ENCODE data around the gene RHOG.

RHOG gene

DNA sequence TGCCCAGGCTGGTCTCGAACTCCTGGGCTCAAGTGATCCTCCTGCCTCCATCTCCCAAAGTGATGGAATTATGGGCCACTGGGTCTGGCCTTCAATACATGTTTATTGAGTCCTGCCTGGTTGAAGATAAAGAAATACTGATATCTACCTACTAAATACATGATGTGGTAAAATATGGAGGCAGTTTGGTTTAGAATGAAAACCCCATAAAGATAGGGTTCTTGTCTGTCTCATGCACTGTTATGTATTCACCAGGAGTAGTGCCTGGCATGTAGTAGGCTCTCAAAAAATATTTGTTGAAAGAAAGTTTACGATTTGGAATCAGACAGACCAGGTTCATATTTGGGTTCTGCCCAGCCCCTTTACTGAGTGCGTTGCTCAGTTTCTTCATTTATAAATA lies 35.9 kb upstream of the RHOG start:
- no peak overlapping the region for H3K4me3 ChIP-seq (ENCODE audit: low read length)
- H2BK5ac ChIP-seq (ENCODE audit: low read length): no peak overlapping the region
- no peak overlapping the region for H2AK5ac ChIP-seq (ENCODE audit: low read length)
- no peak for DNase-seq
- no peaks in the 10 kb centered on the region for H3K79me2 ChIP-seq (ENCODE audit: control insufficient read depth, insufficient read depth, low read length)
- no peaks in the 10 kb centered on the region for H3K27me3 ChIP-seq (ENCODE audit: insufficient read depth, low read length, poor library complexity)
- H3K4ac ChIP-seq (ENCODE audit: low read depth, low read length): no peak overlapping the region
- no peak overlapping the region for H4K8ac ChIP-seq (ENCODE audit: low read depth, low read length)
- H3K4me2 ChIP-seq (ENCODE audit: low read length): no peak overlapping the region
- no peak overlapping the region for H2BK15ac ChIP-seq (replicated peaks; ENCODE audit: low read depth)
- H3K79me1 ChIP-seq (ENCODE audit: low read length): peaks cover 3% of the 10 kb centered on the region
- H3K18ac ChIP-seq (ENCODE audit: low read length): no peak overlapping the region
- peaks cover 4% of the 10 kb centered on the region for H3K4me1 ChIP-seq (ENCODE audit: control insufficient read depth, low read depth, low read length)
- no peak overlapping the region for H2BK120ac ChIP-seq (ENCODE audit: low read depth, low read length)
- no CpG with 5 or more reads among the region's 3 CpGs for WGBS (ENCODE audit: extremely low coverage, insufficient coverage, low lambda C conversion rate)
- no peaks in the 10 kb centered on the region for H3K36me3 ChIP-seq (ENCODE audit: control insufficient read depth, insufficient read depth, low read length)
- H3K56ac ChIP-seq (ENCODE audit: low read length): no peak overlapping the region
- no peak overlapping the region for H3K9ac ChIP-seq (ENCODE audit: low read length)
- H4K5ac ChIP-seq (ENCODE audit: low read length): no peak overlapping the region
- no peak overlapping the region for H3K27ac ChIP-seq (ENCODE audit: low read depth, low read length)
- no peak overlapping the region for H3K23ac ChIP-seq (ENCODE audit: low read length)

DNA sequence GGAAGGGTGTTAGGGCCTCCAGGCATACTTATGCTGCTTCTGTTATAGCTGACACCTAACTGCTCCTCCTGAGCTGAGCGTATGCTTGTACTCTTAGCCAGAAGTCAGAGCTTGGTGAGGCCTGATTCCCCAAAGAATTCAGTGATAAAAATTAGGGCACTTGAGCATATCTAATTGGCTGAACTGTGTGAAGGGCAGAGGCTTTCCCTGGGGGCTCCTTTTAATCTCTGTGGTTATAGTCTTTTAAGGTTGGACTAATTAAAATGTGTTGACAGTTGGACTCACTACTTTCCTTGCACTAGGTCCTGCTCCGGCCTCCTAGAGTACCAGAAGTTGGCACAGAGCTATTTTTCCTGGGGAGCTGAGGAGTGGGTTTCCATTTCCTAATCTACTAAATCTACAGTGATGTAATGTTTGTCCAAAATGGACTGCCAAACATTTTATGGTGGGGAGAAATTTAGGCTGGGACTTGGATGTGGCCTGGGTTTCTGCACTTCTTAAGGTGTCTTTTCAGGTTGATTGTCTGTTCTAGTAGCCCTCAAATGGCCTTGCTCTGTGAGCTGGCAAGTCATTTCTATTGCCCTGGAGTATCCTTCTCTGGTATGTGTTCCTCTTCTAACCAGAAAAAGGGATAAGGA lies 33.1 kb upstream of the RHOG start:
- no peak overlapping the region for H3K18ac ChIP-seq (ENCODE audit: low read length)
- no peak overlapping the region for H3K23ac ChIP-seq (ENCODE audit: low read length)
- no peak overlapping the region for H2BK5ac ChIP-seq (ENCODE audit: low read length)
- no peak for DNase-seq
- H3K4ac ChIP-seq (ENCODE audit: low read depth, low read length): no peak overlapping the region
- H2BK15ac ChIP-seq (replicated peaks; ENCODE audit: low read depth): no peak overlapping the region
- no peaks in the 10 kb centered on the region for H3K27me3 ChIP-seq (ENCODE audit: insufficient read depth, low read length, poor library complexity)
- H2AK5ac ChIP-seq (ENCODE audit: low read length): no peak overlapping the region
- H3K36me3 ChIP-seq (ENCODE audit: control insufficient read depth, insufficient read depth, low read length): no peaks in the 10 kb centered on the region
- H4K5ac ChIP-seq (ENCODE audit: low read length): no peak overlapping the region
- peaks cover 3% of the 10 kb centered on the region for H3K79me1 ChIP-seq (ENCODE audit: low read length)
- WGBS (ENCODE audit: extremely low coverage, insufficient coverage, low lambda C conversion rate): no CpG with 5 or more reads among the region's 2 CpGs
- H3K56ac ChIP-seq (ENCODE audit: low read length): no peak overlapping the region
- no peak overlapping the region for H3K27ac ChIP-seq (ENCODE audit: low read depth, low read length)
- no peak overlapping the region for H4K8ac ChIP-seq (ENCODE audit: low read depth, low read length)
- no peak overlapping the region for H3K9ac ChIP-seq (ENCODE audit: low read length)
- no peaks in the 10 kb centered on the region for H3K79me2 ChIP-seq (ENCODE audit: control insufficient read depth, insufficient read depth, low read length)
- peaks cover 4% of the 10 kb centered on the region for H3K4me1 ChIP-seq (ENCODE audit: control insufficient read depth, low read depth, low read length)
- H3K4me3 ChIP-seq (ENCODE audit: low read length): no peak overlapping the region
- no peak overlapping the region for H2BK120ac ChIP-seq (ENCODE audit: low read depth, low read length)
- no peak overlapping the region for H3K4me2 ChIP-seq (ENCODE audit: low read length)

DNA sequence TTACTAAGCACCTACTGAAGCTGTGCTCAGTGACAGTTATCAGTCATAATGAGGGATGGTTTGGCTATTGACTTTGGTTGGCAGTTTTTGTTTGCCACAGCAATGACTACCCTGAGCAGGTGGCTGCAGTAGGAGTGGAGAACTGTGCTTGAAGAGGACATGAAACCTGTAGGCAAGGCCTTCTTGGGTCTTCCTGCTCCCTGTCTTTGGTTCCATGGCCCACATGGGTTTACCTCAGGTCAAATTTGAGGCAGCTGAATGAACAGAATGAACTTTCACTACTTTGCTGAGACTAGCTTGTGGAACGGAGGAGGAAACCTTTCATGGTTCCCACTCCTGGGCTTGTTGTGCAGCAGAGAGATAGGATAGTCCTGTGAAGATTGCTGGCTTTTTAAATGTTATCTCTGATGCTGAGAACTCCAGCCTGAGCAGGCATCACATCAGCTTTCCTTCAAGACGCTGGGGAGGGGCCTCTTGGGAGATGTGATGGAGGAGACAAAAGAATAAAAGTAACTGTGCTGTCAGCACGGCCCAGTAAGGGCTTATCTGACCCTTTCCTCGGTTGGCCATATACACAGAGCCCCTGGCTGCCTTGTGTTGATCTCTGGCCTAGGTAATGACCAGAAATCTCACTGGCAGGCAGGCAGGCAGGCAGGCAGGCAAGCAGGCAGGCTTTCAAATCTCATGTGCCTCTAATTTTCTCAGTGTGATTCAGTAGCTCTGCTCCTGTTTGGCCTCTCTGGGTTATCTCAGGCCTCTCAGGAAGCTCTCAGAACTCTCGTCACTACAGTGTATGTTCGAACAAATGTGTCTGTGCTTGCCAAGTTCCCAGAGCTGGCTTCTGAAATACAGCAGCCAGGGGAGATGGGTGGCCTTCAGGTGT lies 26.7 kb upstream of the RHOG start:
- no peak overlapping the region for H3K4me2 ChIP-seq (ENCODE audit: low read length)
- H3K18ac ChIP-seq (ENCODE audit: low read length): no peak overlapping the region
- no peak overlapping the region for H3K9ac ChIP-seq (ENCODE audit: low read length)
- no peak overlapping the region for H2AK5ac ChIP-seq (ENCODE audit: low read length)
- no peak overlapping the region for H4K8ac ChIP-seq (ENCODE audit: low read depth, low read length)
- H3K56ac ChIP-seq (ENCODE audit: low read length): peak overlapping the region; percentile 36
- H3K79me2 ChIP-seq (ENCODE audit: control insufficient read depth, insufficient read depth, low read length): no peaks in the 10 kb centered on the region
- H4K5ac ChIP-seq (ENCODE audit: low read length): no peak overlapping the region
- no peaks in the 10 kb centered on the region for H3K27me3 ChIP-seq (ENCODE audit: insufficient read depth, low read length, poor library complexity)
- H3K79me1 ChIP-seq (ENCODE audit: low read length): peaks cover 2% of the 10 kb centered on the region
- no peak overlapping the region for H3K23ac ChIP-seq (ENCODE audit: low read length)
- no peaks in the 10 kb centered on the region for H3K36me3 ChIP-seq (ENCODE audit: control insufficient read depth, insufficient read depth, low read length)
- H2BK5ac ChIP-seq (ENCODE audit: low read length): no peak overlapping the region
- WGBS (ENCODE audit: extremely low coverage, insufficient coverage, low lambda C conversion rate): no CpG with 5 or more reads among the region's 6 CpGs
- peaks cover 7% of the 10 kb centered on the region for H3K4me1 ChIP-seq (ENCODE audit: control insufficient read depth, low read depth, low read length)
- no peak overlapping the region for H3K4ac ChIP-seq (ENCODE audit: low read depth, low read length)
- H2BK15ac ChIP-seq (replicated peaks; ENCODE audit: low read depth): no peak overlapping the region
- H2BK120ac ChIP-seq (ENCODE audit: low read depth, low read length): no peak overlapping the region
- H3K27ac ChIP-seq (ENCODE audit: low read depth, low read length): no peak overlapping the region
- DNase-seq: peak; percentile 64
- no peak overlapping the region for H3K4me3 ChIP-seq (ENCODE audit: low read length)

DNA sequence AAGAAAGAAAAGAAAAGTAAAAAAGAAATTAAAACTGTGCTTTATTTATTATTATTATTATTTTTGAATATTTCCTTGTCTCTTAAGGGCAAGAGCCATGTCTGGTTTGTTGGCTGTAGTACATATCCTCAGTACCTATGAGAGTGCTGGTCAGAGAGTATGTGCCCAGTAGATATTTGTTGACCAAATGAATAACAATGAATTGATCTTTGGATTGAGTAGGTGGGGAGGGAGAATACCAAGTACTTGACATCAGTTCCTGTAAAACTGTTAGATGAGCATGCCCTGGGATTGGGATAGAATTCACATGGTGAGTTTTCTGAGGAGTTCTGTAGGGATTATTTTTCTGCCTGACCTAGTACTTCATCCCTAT lies 26.1 kb upstream of the RHOG start:
- Histone ChIP-seq H4K8ac (ENCODE audit: low read depth, low read length) (no peak overlapping the region), H3K4me2 (ENCODE audit: low read length) (no peak overlapping the region), H3K27me3 (ENCODE audit: insufficient read depth, low read length, poor library complexity) (no peaks in the 10 kb centered on the region), H3K56ac (ENCODE audit: low read length) (no peak overlapping the region), H3K79me2 (ENCODE audit: control insufficient read depth, insufficient read depth, low read length) (no peaks in the 10 kb centered on the region), H2BK120ac (ENCODE audit: low read depth, low read length) (no peak overlapping the region), H2BK15ac (replicated peaks; ENCODE audit: low read depth) (no peak overlapping the region), H2BK5ac (ENCODE audit: low read length) (no peak overlapping the region), H3K27ac (ENCODE audit: low read depth, low read length) (no peak overlapping the region), H3K4me1 (ENCODE audit: control insufficient read depth, low read depth, low read length) (peaks cover 7% of the 10 kb centered on the region), H3K9ac (ENCODE audit: low read length) (no peak overlapping the region), H3K18ac (ENCODE audit: low read length) (no peak overlapping the region), H3K4me3 (ENCODE audit: low read length) (no peak overlapping the region), H2AK5ac (ENCODE audit: low read length) (no peak overlapping the region), H3K36me3 (ENCODE audit: control insufficient read depth, insufficient read depth, low read length) (no peaks in the 10 kb centered on the region), H3K79me1 (ENCODE audit: low read length) (peaks cover 2% of the 10 kb centered on the region), H4K5ac (ENCODE audit: low read length) (no peak overlapping the region), H3K23ac (ENCODE audit: low read length) (no peak overlapping the region), H3K4ac (ENCODE audit: low read depth, low read length) (no peak overlapping the region)
- no peak for DNase-seq

- H3K27ac ChIP-seq (ENCODE audit: low read depth, low read length): no peak overlapping the region
Observed at GRCh38 chr11:3866206-3866605, 25.4 kb upstream of the RHOG start.

More at GRCh38 chr11:3866206-3866605, 25.4 kb upstream of the RHOG start:
- WGBS (ENCODE audit: extremely low coverage, insufficient coverage, low lambda C conversion rate): no CpG with 5 or more reads among the region's 5 CpGs
- DNase-seq: peak; percentile 78
- H2BK5ac ChIP-seq (ENCODE audit: low read length): no peak overlapping the region
- no peaks in the 10 kb centered on the region for H3K27me3 ChIP-seq (ENCODE audit: insufficient read depth, low read length, poor library complexity)
- no peak overlapping the region for H2BK120ac ChIP-seq (ENCODE audit: low read depth, low read length)
- H3K79me2 ChIP-seq (ENCODE audit: control insufficient read depth, insufficient read depth, low read length): no peaks in the 10 kb centered on the region
- no peak overlapping the region for H3K4ac ChIP-seq (ENCODE audit: low read depth, low read length)
- no peak overlapping the region for H2BK15ac ChIP-seq (replicated peaks; ENCODE audit: low read depth)
- H3K4me2 ChIP-seq (ENCODE audit: low read length): no peak overlapping the region
- no peaks in the 10 kb centered on the region for H3K36me3 ChIP-seq (ENCODE audit: control insufficient read depth, insufficient read depth, low read length)
- no peak overlapping the region for H4K8ac ChIP-seq (ENCODE audit: low read depth, low read length)
- no peak overlapping the region for H3K56ac ChIP-seq (ENCODE audit: low read length)
- H3K79me1 ChIP-seq (ENCODE audit: low read length): peaks cover 2% of the 10 kb centered on the region
- H2AK5ac ChIP-seq (ENCODE audit: low read length): no peak overlapping the region
- H3K18ac ChIP-seq (ENCODE audit: low read length): no peak overlapping the region
- H3K4me1 ChIP-seq (ENCODE audit: control insufficient read depth, low read depth, low read length): peaks cover 7% of the 10 kb centered on the region
- no peak overlapping the region for H3K4me3 ChIP-seq (ENCODE audit: low read length)
- no peak overlapping the region for H4K5ac ChIP-seq (ENCODE audit: low read length)
- no peak overlapping the region for H3K9ac ChIP-seq (ENCODE audit: low read length)
- H3K23ac ChIP-seq (ENCODE audit: low read length): no peak overlapping the region

All from mesendoderm (in vitro differentiated cells).